Choroid plexus epithelial cell (primary cell): ENCODE measurements around the gene AP5S1.

Source experiments
- DNase-seq: peaks from one replicate; pipeline ENCODE4 v3.0.0-alpha.2; 2010; ENCODE audit warnings: low read depth
- H3K4me3 ChIP-seq: 2 replicates; pipeline ENCODE4 v1.5.1; 2011; ENCODE audit warnings: low read depth, mild to moderate bottlenecking, control low read depth, low read length, moderate library complexity
- TF ChIP-seq, protein P1 (sequence below): conservative IDR thresholded peaks from 2 replicates; pipeline ENCODE4 v1.5.1; 2011; ENCODE audit warnings: low read depth, mild to moderate bottlenecking, control low read depth, inconsistent platforms, low read length, moderate library complexity

Gene AP5S1

GRCh38 chr20:3876676-3877075, 56.3 kb downstream of the AP5S1 start:
- no peak overlapping the region for H3K4me3 ChIP-seq
- peak; percentile 48 for DNase-seq
- TF ChIP-seq, protein P1, sequence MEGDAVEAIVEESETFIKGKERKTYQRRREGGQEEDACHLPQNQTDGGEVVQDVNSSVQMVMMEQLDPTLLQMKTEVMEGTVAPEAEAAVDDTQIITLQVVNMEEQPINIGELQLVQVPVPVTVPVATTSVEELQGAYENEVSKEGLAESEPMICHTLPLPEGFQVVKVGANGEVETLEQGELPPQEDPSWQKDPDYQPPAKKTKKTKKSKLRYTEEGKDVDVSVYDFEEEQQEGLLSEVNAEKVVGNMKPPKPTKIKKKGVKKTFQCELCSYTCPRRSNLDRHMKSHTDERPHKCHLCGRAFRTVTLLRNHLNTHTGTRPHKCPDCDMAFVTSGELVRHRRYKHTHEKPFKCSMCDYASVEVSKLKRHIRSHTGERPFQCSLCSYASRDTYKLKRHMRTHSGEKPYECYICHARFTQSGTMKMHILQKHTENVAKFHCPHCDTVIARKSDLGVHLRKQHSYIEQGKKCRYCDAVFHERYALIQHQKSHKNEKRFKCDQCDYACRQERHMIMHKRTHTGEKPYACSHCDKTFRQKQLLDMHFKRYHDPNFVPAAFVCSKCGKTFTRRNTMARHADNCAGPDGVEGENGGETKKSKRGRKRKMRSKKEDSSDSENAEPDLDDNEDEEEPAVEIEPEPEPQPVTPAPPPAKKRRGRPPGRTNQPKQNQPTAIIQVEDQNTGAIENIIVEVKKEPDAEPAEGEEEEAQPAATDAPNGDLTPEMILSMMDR: no peak
